Measurements from ENCODE around the gene YOD1. TPM values are rescaled to one million over a fixed set of nuclear protein-coding genes. Genes with fewer than 3 reads are reported as not detected.

Gene YOD1
- total and polyA plus RNA-seq, 2 of the 13 experiments (the other 11 are each of a cell fraction or from before 2014, with no cell fraction given): 3.4 to 9.1 TPM

DNA sequence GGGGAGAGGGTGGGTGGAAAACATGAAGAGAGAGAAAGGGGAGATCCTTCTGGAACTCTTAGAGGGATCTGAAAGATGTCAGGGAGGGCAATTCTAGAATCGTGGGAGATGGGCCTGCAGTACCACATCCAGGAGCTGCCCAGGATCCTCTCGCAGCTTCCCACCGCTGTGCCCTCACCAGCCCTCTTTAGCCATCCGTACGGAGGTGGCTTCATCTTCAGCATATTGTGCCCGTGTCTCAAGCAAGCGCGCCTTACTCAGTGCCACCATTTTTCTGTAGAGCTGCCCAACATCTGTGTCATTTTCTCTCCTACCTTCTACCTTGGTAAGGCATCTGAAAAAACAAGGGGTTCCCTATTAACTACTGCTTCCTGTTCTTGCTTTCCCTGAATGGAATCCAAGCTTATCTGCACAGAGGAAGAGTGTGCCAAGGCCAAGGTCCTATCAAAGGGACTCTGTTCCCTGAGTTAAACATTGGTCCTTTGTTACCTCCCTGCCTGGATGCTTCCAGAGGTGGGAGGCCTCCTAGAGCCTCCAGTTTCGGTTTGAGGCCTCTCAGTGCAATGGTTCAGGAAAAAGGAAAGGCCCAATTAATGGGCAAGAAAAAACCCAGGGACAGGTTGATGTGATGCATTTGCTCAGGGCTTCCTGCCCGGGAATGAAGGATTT is 41.7 kb downstream of the YOD1 start (continued):
- TF ChIP-seq ARID2 (CRISPR knock-in tag; IDR thresholded peaks at IDR 0.05; ENCODE audit: borderline replicate concordance) (no peak), ZNF10 (CRISPR knock-in tag; IDR thresholded peaks at IDR 0.05; ENCODE audit: borderline replicate concordance, low read depth) (no peak), ZFP36L2 (CRISPR knock-in tag; IDR thresholded peaks at IDR 0.05) (no peak), KAT8 (CRISPR knock-in tag; IDR thresholded peaks at IDR 0.05) (peak; percentile 65), CBX5 (CRISPR knock-in tag; IDR thresholded peaks at IDR 0.05; ENCODE audit: borderline replicate concordance) (0 out of 2 replicates have a peak, but pooled peaks have one; percentile 13), HNF4G (IDR thresholded peaks at IDR 0.05; ENCODE audit: borderline replicate concordance, low read depth, low read length) (0 out of 2 replicates have a peak, but pooled peaks have one; percentile 56), HNF4G (CRISPR knock-in tag; IDR thresholded peaks at IDR 0.05; ENCODE audit: borderline replicate concordance, low read depth) (no peak), ZNF552 (CRISPR knock-in tag; IDR thresholded peaks at IDR 0.05; ENCODE audit: borderline replicate concordance) (no peak), ZNF44 (CRISPR knock-in tag; IDR thresholded peaks at IDR 0.05) (no peak), ZNF383 (CRISPR knock-in tag; IDR thresholded peaks at IDR 0.05; ENCODE audit: borderline replicate concordance) (no peak), RXRB (CRISPR knock-in tag; IDR thresholded peaks at IDR 0.05; ENCODE audit: borderline replicate concordance) (peak; percentile 83), ZNF512B (CRISPR knock-in tag; IDR thresholded peaks at IDR 0.05; ENCODE audit: borderline replicate concordance) (no peak), ZC3H13 (CRISPR knock-in tag; IDR thresholded peaks at IDR 0.05) (no peak), MIER2 (CRISPR knock-in tag; IDR thresholded peaks at IDR 0.05) (no peak), NFYC (CRISPR knock-in tag; IDR thresholded peaks at IDR 0.05) (no peak), ZNF678 (CRISPR knock-in tag; IDR thresholded peaks at IDR 0.05) (no peak), DNMT1 (CRISPR knock-in tag; IDR thresholded peaks at IDR 0.05) (no peak), NCOR1 (IDR thresholded peaks at IDR 0.05; ENCODE audit: borderline replicate concordance, low read length) (no peak), ZNF18 (CRISPR knock-in tag; IDR thresholded peaks at IDR 0.05; ENCODE audit: insufficient replicate concordance) (no peak), TAF15 (IDR thresholded peaks at IDR 0.05; ENCODE audit: low read depth, low read length, poor library complexity, severe bottlenecking) (no peak), KDM1A (CRISPR knock-in tag; IDR thresholded peaks at IDR 0.05) (0 out of 2 replicates have a peak, but pooled peaks have one; percentile 44), HOMEZ (CRISPR knock-in tag; IDR thresholded peaks at IDR 0.05; ENCODE audit: low read depth) (no peak), ZSCAN12 (CRISPR knock-in tag; IDR thresholded peaks at IDR 0.05) (no peak), FOXO1 (CRISPR knock-in tag; IDR thresholded peaks at IDR 0.05) (peak; percentile 18; the same call in 1 of the 2 replicates)
